NCI-H1436 (cell line): ENCODE measurements around the gene KCNN4.
"Not testable (repeated sequence)": the region's sequence is repeated elsewhere in the genome, so short reads cannot be mapped to it uniquely, and the experiment has no call there.

ENCODE experiments used
- DNase-seq: peaks from one replicate; lab custom pipeline; 2025; lab: John Stamatoyannopoulos, UW

KCNN4 gene

DNA sequence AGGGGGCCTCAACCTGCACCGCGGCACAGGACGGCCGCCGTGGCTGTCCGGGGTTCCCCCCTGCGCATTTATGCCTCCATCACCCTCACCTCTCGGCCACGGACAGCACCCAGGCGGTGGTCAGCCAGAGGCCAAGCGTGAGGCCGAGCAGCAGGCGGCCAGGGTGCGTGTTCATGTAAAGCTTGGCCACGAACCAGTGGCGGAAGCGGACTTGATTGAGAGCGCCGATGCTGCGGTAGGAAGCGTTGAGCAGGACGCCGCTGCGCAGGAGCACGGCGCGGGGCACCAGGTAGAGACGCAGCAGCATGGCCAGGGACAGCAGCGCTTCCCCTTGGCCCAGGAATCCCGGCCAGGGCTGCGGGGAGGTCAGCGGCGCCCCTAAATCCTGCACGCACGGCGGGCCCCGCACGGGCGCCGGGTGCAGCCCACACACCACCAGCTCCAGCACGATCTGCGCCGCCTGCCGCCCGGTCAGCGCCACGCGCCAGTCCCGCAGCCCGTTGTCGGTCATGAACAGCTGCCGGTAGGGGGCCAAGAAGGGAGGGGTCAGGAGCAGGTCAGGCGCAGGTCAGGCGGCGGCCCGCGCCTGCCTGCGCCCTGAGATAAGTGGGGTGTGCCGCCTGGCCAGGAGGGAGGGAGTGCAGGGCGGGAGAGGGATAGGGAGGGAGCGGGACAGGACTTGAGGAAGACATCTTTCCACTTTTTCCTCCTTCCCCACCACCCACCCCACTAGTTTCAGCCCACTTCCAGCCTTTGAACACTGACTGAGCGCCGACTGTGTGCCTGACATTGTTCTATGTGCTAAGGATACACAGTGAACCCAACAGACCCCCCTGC lies 6.5 kb downstream of the KCNN4 start:
- DNase-seq: no peak

DNA sequence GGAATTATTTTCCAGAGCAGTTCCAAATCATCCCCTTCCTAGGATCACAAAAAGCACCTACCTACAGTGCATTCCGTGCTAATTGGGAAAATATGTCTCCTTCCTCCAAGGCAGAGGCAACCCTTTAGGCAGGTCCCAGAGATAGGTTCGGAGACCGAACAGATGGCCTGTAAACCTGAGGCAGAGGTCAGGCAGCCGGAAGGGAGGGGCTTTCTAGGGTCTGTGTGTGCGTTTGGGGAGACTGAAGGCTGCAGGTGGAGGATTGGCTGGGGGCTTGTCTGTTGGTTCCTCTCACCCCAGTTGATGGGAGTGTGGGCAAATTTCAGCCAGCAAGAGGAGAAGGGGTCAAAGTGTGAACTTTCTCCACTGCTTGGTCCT lies 7.1 kb downstream of the KCNN4 start:
- DNase-seq: no peak

DNA sequence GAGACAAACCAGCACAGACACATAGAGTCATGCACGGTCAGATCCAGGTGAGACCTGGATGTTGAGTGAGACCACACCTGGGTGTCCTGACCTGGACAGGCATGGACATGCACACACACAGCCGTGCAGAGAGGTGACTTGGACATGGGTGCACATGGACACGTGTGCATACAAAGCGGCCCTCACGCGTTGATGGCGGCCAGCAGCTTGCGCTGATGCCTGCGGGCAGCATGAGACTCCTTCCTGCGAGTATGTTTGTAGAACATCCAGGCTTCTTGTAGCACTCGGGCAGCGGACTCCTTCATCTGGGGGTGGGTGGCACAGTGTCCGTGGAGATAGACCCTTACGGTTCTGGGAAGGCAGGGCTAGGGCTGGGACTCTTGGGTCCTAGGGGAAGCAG lies 11.5 kb downstream of the KCNN4 start:
- no peak for DNase-seq

DNA sequence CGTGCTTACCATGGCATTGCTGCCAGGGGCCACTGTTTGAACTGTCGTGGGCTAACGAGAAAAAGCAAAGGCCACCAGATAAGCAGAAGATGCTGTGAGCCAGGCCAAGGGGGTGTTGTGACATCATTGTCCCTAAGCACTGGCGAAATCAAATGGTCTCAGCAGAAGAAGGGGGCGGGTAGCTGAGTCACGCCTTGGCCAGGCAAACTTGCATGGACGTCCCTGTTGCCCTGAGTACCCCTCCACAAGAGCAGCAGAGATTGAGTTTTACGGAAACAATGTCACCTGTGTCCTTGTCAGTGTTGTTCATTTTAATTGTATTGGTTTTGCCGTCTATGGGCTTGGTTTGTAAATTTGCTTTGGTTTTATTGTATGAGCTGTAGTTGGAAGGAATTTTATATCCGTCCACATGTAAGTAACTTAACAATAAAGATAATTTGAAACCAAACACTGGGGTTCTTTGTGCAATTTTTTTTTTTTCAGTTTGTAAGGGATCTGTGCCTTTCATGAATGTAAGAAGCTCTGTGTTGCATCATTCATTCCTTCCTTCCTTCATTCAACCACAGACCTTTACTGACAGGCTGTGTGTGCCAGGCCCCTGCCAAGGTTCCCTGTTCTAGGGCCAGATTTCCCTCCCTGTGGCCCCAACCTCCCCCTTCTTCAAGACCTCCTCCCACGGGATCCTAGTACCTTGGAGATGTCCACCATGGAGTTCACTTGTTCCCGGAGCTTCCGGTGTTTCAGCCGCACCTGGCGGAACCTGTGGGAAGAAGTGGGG lies 12.3 kb downstream of the KCNN4 start:
- no peak for DNase-seq

DNA sequence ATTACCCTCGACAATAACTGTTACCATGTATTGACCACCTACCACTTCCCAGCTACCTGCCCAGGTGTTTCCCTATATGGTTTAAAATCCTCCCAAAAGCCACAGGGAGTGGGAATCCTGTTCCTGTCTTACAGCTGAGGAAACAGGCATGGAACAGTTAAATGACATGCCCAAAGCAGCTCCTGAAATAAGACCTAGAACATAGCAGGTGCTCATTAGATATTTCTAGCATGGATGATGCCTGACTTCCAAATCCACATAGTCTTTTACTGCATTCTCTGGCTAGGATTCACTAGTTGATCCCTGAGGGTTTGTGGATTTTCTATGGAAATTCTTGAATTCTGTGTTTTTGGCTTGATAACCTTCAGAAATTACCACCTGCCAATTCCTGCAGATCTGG lies 13.0 kb downstream of the KCNN4 start:
- DNase-seq: no peak

DNA sequence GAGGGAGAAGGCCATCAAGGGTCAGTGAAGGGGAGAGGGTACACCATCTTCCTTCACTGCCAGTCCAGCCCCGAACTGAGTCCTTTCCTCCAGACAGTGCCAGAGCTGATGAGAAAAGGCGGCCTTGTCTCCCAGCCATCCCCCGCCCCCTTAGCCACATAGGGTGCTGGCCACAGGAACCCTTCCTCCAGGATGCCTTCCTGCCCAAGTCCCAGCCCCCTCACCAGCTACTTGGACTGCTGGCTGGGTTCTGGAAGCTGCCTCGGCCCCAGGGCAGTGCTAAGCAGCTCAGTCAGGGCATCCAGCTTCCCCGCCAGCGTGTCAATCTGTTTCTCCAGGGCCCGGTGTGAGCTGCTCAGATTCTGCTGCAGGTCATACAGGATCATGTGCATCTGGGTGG lies 13.5 kb downstream of the KCNN4 start:
- DNase-seq: no peak

DNA sequence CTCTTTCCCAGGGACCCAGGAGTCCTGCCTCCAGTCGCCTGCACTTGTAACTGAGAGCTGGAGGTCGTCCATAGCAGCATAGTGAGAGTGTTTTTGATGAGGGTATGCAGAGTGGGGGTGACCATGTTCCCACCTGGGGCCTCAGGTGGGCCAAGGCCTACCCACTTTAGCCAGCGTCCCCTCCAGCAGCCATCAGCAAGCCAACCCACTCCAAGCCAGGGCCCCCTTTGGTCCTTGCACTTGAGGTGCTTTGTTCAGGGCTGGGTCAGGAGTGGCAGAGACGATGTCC lies 14.1 kb downstream of the KCNN4 start:
- no peak for DNase-seq

DNA sequence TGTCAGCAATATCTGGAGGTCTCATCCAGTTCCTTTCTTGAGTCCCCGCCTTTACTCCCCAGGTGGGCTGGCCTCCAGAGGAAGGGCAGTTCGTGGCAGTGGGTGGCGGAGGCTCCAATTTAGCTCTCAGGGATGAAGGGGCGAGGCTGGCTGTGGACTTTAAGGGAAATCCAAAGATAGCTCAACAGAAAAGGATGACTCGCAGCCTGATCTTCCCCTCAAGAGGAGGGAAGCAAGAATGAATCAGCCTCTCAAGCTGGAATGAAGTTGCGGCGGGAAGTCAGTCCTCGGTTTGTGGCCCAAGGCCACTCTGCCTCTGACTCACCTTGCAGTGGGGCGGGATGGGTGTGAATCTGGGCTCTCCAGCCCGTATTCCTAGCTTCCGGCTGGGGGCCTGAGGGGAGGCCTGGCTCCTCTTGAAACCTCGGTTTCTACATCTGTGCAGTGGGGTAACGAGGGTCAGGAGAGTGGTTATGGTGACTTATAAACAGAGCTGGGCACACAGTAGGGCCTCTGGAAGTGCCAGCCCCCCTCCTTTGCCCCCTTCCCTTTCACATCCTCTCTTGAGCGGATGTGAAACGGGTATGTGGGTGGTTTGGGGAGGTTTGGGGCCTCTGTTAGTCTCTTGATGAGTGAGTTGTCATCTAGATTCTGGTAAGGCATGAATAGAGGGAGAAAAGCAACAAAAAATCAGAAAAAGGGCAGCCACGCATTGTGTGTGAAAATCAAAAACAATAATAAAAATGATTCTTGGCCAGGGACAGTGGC lies 15.5 kb downstream of the KCNN4 start:
- DNase-seq: no peak

DNA sequence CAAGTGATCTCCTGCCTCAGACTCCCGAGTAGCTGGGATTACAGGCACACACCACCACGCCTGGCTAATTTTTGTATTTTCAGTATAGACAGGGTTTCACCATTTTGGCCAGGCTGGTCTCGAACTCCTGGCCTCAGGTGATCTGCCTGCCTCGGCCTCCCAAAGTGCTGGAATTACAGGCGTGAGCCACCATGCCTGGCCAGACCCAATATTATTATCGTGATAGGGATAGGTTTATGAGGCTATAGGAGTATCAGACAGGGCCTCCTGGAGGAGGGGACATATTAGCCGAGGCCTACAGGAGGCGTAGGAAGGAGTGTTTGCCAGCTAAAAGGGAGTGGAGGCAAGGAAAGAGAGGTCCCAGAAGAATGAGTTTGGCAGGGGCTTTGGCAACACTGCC lies 16.1 kb downstream of the KCNN4 start:
- DNase-seq: not testable (repeated sequence)

DNA sequence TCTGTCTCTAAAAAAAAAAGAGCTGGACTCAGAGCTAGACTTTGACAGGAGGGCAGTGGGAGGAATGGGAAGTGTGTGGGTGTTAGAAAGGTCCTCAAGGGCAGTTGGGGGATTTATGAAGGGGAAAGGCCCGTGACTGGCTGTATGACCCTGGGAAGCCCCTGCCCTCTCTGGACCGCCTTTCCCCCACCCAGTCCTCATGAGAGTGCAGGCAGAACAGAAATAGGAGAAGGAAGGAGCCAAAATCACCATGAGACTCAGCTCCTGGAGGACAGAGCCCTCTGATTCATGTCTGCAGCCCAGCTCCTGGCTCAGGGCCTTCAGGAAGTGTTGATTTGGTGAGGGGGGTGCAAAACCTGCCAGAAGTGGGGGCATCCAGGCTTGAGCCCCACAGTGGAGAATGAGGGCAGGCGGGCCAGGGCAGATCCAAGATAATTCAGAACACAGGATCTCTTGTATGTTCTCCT lies 17.3 kb downstream of the KCNN4 start:
- DNase-seq: no peak

DNA sequence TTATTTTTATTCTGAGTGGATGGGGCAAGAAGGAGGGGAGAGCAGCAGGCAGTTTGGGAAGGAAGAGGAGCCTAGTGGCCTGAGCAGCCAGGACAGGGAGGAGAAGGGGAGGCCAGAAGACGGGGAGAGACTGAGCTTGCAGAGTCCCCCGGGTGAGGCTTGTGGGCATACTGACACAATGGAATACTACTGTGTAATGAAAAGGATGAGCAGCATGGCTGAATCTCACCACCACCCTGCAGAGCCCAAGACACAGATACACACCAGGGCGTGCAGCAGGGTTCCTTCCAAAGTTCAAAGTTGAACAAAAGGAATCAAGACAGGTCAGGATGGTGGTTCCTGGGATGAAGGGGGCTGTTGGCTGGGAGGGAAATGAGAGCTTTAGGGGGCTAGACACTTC lies 18.0 kb downstream of the KCNN4 start:
- no peak for DNase-seq

DNA sequence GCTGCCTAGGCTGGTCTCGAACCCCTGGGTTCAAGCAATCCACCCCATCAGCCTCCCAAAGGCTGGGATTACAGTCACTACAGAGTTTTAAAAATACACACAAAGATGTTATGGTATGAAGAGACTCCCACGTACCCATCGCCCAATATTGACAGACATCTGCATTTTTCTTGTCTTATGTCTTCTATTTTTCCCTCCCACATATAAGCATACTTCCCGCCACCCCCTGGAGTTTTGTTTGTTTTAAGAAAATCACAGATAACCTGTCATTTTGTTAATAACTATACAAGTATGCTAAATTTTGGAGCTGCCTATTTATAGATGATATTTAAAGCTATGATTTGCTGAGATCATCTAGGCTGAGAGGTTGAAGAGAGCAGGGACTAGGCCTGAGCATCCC lies 19.8 kb downstream of the KCNN4 start:
- no peak for DNase-seq

DNA sequence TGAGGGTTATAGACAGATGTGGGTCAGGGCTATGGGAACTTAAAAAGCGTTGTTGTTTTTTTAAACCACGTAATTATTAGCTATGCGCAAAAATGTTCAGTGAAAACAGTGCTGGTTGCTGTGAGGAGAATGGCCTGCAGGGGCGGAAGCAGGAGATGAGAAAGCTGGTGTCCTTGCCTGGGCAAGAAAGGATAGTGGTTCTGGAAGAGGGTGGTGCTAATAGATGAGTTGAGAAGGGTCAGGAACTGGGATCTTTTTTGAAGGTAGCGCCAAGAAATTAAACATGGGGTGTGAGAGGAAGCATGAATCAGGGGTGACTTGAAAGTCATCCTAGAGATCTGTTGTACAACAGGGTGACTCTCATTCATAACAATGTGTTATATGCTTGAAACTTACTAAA lies 21.3 kb downstream of the KCNN4 start:
- peak; percentile 34 for DNase-seq

DNA sequence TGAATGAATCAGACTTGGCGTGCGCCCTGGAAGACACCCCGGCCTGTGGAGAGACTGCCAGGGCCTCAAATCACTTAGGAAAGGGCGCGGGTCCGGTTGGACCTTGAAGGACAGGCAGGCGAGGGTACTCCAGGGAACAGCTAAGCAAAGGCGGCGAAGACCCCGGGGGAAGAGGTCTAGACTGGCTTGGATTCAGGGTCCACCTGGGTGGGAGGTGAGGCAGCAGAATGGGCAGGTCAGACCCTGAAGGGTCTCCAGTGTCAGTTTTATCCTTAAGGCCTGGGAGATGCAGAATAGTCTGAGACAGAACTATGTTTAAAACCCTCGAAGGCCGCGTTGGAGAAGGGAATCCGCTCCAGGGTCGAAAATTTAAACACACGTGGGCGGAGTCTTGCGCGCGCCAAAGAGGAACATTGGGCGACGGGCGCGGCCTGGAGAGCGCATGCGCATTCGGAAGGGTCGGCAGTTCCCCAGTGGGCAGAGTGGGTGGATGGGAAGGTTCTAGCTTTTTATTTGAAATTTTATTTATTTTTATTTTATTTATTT lies 25.4 kb downstream of the KCNN4 start:
- DNase-seq: peak; percentile 89

DNA sequence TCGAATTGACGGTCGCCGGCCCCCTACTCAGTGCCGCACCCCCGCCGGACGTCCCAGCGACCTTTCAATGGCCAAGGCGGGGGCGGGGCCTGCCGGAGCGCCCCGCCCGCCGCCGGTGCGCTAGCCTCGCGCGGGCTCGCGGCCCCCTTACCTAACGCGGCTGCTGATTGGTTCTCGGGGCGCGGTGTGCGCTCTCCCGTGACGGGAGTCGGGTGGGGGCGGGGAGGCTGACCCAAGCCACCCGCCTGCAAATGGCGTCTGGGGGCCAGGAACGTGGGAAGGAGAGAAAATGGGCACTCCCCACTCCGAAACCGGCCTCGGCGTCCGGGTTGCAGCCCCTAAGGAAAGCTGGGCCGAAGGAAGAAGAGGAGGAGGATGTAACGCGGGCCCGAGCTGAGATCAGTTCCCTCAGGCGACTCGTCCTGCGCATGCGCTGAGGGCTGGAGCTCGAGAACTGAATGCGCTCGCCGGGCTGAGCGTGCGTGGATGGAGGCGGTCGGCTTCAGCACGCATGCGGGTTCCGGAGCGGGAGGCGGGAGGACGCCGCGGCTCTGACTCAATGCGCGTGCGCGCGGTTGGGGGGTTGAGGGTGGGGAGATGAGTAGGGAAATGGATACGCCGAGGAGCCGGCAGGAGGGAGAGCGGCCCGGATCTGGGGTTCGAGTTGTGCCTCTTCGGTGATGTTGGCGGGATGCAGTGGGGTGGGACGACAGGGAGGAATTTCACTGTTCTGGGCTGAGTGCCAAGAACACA lies 26.1 kb downstream of the KCNN4 start, which contains the start of gene SMG9:
Gene SMG9 (minus strand): TSS at position 460 of the 753 bp plus-strand sequence. CDS start 4,221 bp downstream, outside the sequence.
- peak; percentile 95 for DNase-seq

DNA sequence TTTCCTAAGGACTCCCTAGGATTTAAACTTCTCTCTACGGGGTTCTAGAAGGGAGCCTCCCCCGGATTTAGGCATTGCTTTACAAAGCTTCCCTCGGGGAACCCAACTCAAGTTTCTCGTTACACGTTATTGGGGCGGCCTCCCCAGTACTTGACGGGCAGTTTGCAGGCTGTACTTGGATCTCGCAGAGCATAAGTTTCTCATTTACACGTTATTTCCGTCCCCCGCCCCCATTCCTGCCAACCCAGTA lies 26.6 kb downstream of the KCNN4 start:
- no peak for DNase-seq

DNA sequence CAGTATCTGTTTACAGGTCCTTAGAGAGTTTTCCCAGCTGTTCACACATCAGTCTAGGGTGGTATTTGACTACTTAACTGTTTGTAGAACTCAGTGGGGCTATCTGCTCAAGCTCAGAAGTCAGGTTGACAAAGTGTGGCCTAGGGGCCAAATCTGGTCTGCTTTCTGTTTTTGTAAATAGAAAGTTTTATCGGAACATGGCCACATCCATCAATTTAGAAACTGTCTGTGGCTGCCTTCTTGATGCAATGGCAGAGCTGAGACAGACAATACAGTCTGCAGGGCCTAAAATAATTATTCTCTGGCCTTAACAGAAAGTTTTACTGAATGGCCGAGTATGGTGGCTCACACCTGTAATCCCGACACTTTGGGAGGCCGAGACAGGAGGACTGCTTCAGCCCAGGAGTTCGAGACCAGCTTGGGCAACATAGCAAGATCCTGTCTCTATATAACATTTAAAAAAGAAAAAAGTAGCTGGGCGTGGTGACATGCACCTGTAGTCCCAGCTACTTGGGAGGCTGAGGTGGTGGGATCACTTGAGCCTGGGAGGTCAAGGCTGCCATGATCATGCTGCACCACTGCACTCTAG lies 28.4 kb downstream of the KCNN4 start:
- no peak for DNase-seq

DNA sequence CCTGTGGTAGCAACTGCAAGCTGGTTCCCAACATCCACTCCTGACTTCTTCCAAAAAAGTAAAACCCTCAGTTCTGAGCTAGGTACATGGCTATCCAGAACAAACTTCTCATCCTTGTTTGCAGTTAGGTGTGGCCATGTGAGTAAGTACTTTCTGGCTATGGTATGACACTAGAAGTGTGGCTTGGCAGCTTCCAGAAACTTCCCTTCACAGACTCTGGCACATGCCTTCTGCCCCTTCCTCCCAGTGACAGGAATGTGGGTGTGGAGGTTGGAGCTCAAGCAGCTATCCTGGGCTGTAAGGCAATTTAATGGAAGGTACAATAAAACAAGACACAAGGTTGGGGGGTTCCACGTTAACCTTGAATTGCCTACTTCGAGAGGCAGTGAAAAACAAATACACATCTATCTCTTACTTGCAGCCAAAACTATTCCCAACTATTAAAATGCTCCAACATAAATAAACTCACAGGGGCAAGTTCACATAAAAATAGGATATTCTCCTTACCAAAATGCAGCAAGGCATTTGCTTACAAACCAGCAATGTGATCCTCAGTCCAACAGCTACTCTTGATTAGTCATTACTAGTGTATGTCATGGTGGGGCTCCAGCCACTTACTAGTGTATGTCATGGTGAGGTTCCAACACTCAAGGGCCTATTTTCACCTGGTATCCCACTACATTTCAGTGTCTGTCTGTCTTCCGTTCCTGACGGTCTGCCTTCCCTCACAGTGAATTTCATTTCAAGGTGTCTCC lies 29.1 kb downstream of the KCNN4 start:
- DNase-seq: no peak

DNA sequence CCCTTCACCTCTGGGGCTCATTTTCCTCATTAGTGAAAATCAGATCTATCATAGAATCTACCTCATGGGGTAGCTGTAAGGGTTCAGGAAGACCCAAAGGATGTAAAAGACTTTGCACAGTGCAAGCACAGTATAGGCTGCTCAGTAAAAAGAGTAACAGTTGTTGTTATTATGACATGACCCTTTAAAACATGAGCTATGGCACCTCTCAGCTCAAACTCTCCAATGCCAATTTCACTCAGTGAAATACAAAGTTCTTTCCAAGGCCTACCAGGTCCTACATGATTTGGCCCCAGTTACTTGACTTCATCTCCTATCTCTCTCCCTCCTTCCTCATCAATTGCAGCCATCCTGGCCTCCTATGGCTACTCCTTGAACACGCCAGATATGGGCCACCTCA lies 30.9 kb downstream of the KCNN4 start:
- DNase-seq: no peak

DNA sequence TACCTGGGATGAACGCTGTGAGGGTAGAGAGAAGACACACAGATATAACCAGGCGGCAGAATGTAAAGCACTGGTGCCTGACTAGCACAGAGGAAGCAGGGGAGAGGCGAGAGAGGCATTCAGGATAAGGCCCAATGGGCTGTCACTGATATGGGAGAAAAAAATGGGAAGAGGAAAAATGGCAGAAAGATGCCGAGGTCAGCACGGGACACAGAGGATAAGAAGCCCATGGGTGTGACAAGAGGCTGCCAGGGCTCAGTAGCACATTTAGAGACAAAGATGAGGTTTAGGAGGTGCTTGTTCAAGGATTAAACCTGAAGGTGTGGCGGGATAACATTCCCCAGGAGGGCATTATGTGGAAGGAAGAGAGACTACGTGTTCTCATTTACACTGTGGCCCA lies 31.6 kb downstream of the KCNN4 start:
- no peak for DNase-seq

DNA sequence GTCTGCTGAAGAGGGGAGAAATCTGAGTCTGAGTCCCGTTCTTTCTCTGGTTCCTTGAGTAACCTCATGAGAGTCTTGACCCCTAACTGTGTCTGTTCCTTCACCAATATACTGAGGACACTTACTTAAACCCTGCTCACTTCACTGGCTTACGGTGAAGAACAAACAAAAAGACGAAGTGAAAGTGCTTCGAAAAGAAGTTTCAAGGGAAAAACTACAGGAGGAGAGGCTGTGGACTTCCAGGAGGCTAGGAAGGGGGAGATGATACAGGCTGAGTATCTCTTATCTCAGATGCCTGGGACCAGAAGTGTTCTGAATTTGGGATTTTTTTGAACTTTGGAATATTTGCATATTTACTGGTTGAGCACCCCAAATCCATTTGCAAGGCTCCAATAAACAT lies 32.1 kb downstream of the KCNN4 start:
- DNase-seq: no peak
